ENCODE measurements around the gene SETD7.

The SETD7 gene

GRCh38 chr4:139521754-139522401, 34.1 kb downstream of the SETD7 start:
- TF ChIP-seq CTCF (IDR thresholded peaks at IDR 0.05; ENCODE audit: low read depth, low read length, poor library complexity, severe bottlenecking), result no peak
- TF ChIP-seq EZH2phosphoT487 (IDR thresholded peaks at IDR 0.05; ENCODE audit: borderline replicate concordance, low read length), result no peak
- Histone ChIP-seq H4K20me1 (ENCODE audit: control insufficient read depth, insufficient read depth, low read depth, low read length) (no peaks in the 10 kb centered on the region), H3K4me2 (ENCODE audit: low read length) (no peak overlapping the region), H3K36me3 (ENCODE audit: control insufficient read depth, low read length) (peaks cover 95% of the 10 kb centered on the region), H3K4me3 (ENCODE audit: low read length) (no peak overlapping the region), H3F3A (ENCODE audit: control insufficient read depth, insufficient read depth) (no peaks in the 10 kb centered on the region), H3K27me3 (ENCODE audit: control insufficient read depth, low read length) (no peaks in the 10 kb centered on the region), H3K9me2 (replicated peaks; ENCODE audit: control insufficient read depth, low read length) (no peaks in the 10 kb centered on the region), H3K79me2 (ENCODE audit: control insufficient read depth, low read length) (no peaks in the 10 kb centered on the region), H3K9me3 (ENCODE audit: control insufficient read depth, insufficient read depth, low read length) (no peaks in the 10 kb centered on the region), H3K4me1 (ENCODE audit: control insufficient read depth, low read length) (no peaks in the 10 kb centered on the region), H3K27ac (ENCODE audit: low read depth, low read length) (no peak overlapping the region)

GRCh38 chr4:139515531-139515958, 40.5 kb downstream of the SETD7 start:
- Histone ChIP-seq H3K27me3 (ENCODE audit: control insufficient read depth, low read length) (no peaks in the 10 kb centered on the region), H3K79me2 (ENCODE audit: control insufficient read depth, low read length) (no peaks in the 10 kb centered on the region), H3F3A (ENCODE audit: control insufficient read depth, insufficient read depth) (no peaks in the 10 kb centered on the region), H3K9me2 (replicated peaks; ENCODE audit: control insufficient read depth, low read length) (no peaks in the 10 kb centered on the region), H3K4me3 (ENCODE audit: low read length) (no peak overlapping the region), H3K4me1 (ENCODE audit: control insufficient read depth, low read length) (no peaks in the 10 kb centered on the region), H3K27ac (ENCODE audit: low read depth, low read length) (no peak overlapping the region), H3K36me3 (ENCODE audit: control insufficient read depth, low read length) (peaks cover 85% of the 10 kb centered on the region), H3K9me3 (ENCODE audit: control insufficient read depth, insufficient read depth, low read length) (no peaks in the 10 kb centered on the region), H4K20me1 (ENCODE audit: control insufficient read depth, insufficient read depth, low read depth, low read length) (no peaks in the 10 kb centered on the region), H3K4me2 (ENCODE audit: low read length) (no peak overlapping the region)
- TF ChIP-seq EZH2phosphoT487 (IDR thresholded peaks at IDR 0.05; ENCODE audit: borderline replicate concordance, low read length), result no peak
- TF ChIP-seq CTCF (IDR thresholded peaks at IDR 0.05; ENCODE audit: low read depth, low read length, poor library complexity, severe bottlenecking), result no peak

GRCh38 chr4:139514382-139515059, 41.5 kb downstream of the SETD7 start:
- Histone ChIP-seq H3K4me2 (ENCODE audit: low read length) (no peak overlapping the region), H3K4me1 (ENCODE audit: control insufficient read depth, low read length) (no peaks in the 10 kb centered on the region), H3K79me2 (ENCODE audit: control insufficient read depth, low read length) (no peaks in the 10 kb centered on the region), H3K27ac (ENCODE audit: low read depth, low read length) (no peak overlapping the region), H3K27me3 (ENCODE audit: control insufficient read depth, low read length) (no peaks in the 10 kb centered on the region), H4K20me1 (ENCODE audit: control insufficient read depth, insufficient read depth, low read depth, low read length) (no peaks in the 10 kb centered on the region), H3K9me3 (ENCODE audit: control insufficient read depth, insufficient read depth, low read length) (no peaks in the 10 kb centered on the region), H3K4me3 (ENCODE audit: low read length) (no peak overlapping the region), H3K9me2 (replicated peaks; ENCODE audit: control insufficient read depth, low read length) (no peaks in the 10 kb centered on the region), H3F3A (ENCODE audit: control insufficient read depth, insufficient read depth) (no peaks in the 10 kb centered on the region), H3K36me3 (ENCODE audit: control insufficient read depth, low read length) (peaks cover 85% of the 10 kb centered on the region)
- TF ChIP-seq CTCF (IDR thresholded peaks at IDR 0.05; ENCODE audit: low read depth, low read length, poor library complexity, severe bottlenecking) (no peak), EZH2phosphoT487 (IDR thresholded peaks at IDR 0.05; ENCODE audit: borderline replicate concordance, low read length) (no peak)
